Erythroblast (primary cell): ENCODE data around the gene ARMC9.

Experiments used
- GATA1 ChIP-seq: IDR thresholded peaks from 2 replicates; pipeline ENCODE4 v1.6.1; 2011; ENCODE audit warnings: low read depth, mild to moderate bottlenecking, control low read depth, low read length, moderate library complexity
- POLR2A ChIP-seq: IDR thresholded peaks from 2 replicates; pipeline ENCODE4 v1.6.1; 2011; ENCODE audit warnings: mild to moderate bottlenecking, low read length

- TF ChIP-seq POLR2A = no peak
- TF ChIP-seq GATA1 = no peak
Measured at GRCh38 chr2:231278868-231279267, 80.4 kb downstream of the ARMC9 start.
